Measurements from ENCODE around the gene ZNF618. TPM values are rescaled to one million over a fixed set of nuclear protein-coding genes. Genes with fewer than 3 reads are reported as not detected.

The ZNF618 gene
- total RNA-seq, 2 experiments from 2014 or later: not detected

DNA sequence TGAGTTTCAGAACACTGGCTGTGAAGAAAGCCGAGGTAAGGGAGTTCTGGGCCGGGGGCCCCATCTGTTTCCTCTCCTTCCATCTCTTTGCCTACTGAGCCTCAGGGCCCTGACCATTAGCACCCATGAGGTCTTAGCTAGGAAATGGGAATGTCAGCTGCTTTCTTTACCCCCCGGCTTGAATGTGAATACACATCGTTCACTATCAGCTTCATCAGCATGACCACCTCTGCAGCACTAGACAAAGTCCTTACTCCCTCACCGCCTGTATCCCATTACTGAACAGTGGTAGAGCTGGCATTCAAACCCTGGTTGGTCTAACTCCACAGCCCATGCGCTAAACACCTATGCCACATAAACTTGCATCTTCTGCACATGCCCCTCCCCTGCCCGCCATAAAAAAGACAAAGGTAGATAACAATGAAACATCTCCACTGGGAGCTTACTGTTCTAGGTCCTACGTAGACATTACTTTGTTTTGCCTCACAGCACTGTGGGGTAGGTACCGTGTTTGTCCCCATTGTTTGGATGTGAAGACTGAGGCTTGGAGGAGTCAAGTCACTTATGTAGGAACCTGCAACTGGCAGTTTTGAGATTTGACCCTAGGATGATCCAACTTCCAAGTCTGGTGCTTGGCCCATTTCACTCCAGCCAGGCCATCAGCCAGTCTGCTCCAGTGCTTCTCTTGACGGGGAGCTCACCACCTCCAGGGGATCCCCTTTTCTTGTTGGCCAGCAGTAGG, 108.7 kb downstream of the ZNF618 start:
- no peak for TF ChIP-seq EZH2phosphoT487 (IDR thresholded peaks at IDR 0.05; ENCODE audit: borderline replicate concordance, low read depth, low read length)
- TF ChIP-seq, protein P1, sequence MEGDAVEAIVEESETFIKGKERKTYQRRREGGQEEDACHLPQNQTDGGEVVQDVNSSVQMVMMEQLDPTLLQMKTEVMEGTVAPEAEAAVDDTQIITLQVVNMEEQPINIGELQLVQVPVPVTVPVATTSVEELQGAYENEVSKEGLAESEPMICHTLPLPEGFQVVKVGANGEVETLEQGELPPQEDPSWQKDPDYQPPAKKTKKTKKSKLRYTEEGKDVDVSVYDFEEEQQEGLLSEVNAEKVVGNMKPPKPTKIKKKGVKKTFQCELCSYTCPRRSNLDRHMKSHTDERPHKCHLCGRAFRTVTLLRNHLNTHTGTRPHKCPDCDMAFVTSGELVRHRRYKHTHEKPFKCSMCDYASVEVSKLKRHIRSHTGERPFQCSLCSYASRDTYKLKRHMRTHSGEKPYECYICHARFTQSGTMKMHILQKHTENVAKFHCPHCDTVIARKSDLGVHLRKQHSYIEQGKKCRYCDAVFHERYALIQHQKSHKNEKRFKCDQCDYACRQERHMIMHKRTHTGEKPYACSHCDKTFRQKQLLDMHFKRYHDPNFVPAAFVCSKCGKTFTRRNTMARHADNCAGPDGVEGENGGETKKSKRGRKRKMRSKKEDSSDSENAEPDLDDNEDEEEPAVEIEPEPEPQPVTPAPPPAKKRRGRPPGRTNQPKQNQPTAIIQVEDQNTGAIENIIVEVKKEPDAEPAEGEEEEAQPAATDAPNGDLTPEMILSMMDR (conservative IDR thresholded peaks at IDR 0.05; ENCODE audit: low read length): no peak

GRCh38 chr9:113985968-113986585, 110.0 kb downstream of the ZNF618 start:
- no peak overlapping the region for H3K4me3 ChIP-seq (ENCODE audit: low read depth, low read length, poor library complexity, severe bottlenecking)
- no peaks in the 10 kb centered on the region for H3K9me3 ChIP-seq (ENCODE audit: low read length)
- DNase-seq (ENCODE audit: low spot score): no peak
- H3K4me1 ChIP-seq (ENCODE audit: insufficient read depth, low read length, poor library complexity, severe bottlenecking): no peaks in the 10 kb centered on the region
- no peaks in the 10 kb centered on the region for H4K20me1 ChIP-seq (ENCODE audit: insufficient read depth, low read length)
- TF ChIP-seq, protein P1 (conservative IDR thresholded peaks at IDR 0.05; ENCODE audit: low read length): no peak
- no peaks in the 10 kb centered on the region for H3K79me2 ChIP-seq (ENCODE audit: insufficient read depth, low read depth, low read length)
- H3K9me2 ChIP-seq (ENCODE audit: insufficient read depth, low read length): no peaks in the 10 kb centered on the region
- H3K27ac ChIP-seq (ENCODE audit: low read depth, low read length, poor library complexity, severe bottlenecking): no peak overlapping the region
- no peak overlapping the region for H3K4me2 ChIP-seq (ENCODE audit: low read length)
- no peak overlapping the region for H2AFZ ChIP-seq (ENCODE audit: low read length)
- ChIA-PET CTCF (ENCODE audit: unreplicated experiment) (no interaction called here), POLR2A (no interaction called here)
- BruUV-seq (replicated peaks): no TSS peak
- intact Hi-C loops (cut with micrococcal nuclease; ENCODE audit: unreplicated experiment): no loop called here
- no peaks in the 10 kb centered on the region for H3K36me3 ChIP-seq (ENCODE audit: insufficient read depth, low read length)

More for the DNA sequence above, 108.7 kb downstream of the ZNF618 start:
- no peaks in the 10 kb centered on the region for H3K36me3 ChIP-seq (ENCODE audit: insufficient read depth, low read length)
- ChIA-PET CTCF (ENCODE audit: unreplicated experiment) (interaction anchor here (0.7 kb wide), 1 partner anchor 12 kb away, joined by 3 read pairs; no protein-coding TSS in a partner anchor), POLR2A (no interaction called here)
- no TSS peak for BruUV-seq (replicated peaks)
- H3K9me2 ChIP-seq (ENCODE audit: insufficient read depth, low read length): no peaks in the 10 kb centered on the region
- H3K4me3 ChIP-seq (ENCODE audit: low read depth, low read length, poor library complexity, severe bottlenecking): no peak overlapping the region
- no peaks in the 10 kb centered on the region for H3K79me2 ChIP-seq (ENCODE audit: insufficient read depth, low read depth, low read length)
- no peaks in the 10 kb centered on the region for H3K9me3 ChIP-seq (ENCODE audit: low read length)
- DNase-seq (ENCODE audit: low spot score): no peak
- intact Hi-C loops (cut with micrococcal nuclease; ENCODE audit: unreplicated experiment): no loop called here
- no peak overlapping the region for H3K27ac ChIP-seq (ENCODE audit: low read depth, low read length, poor library complexity, severe bottlenecking)
- no peak overlapping the region for H3K4me2 ChIP-seq (ENCODE audit: low read length)
- no peaks in the 10 kb centered on the region for H4K20me1 ChIP-seq (ENCODE audit: insufficient read depth, low read length)
- no peaks in the 10 kb centered on the region for H3K4me1 ChIP-seq (ENCODE audit: insufficient read depth, low read length, poor library complexity, severe bottlenecking)
- no peak overlapping the region for H2AFZ ChIP-seq (ENCODE audit: low read length)

DNA sequence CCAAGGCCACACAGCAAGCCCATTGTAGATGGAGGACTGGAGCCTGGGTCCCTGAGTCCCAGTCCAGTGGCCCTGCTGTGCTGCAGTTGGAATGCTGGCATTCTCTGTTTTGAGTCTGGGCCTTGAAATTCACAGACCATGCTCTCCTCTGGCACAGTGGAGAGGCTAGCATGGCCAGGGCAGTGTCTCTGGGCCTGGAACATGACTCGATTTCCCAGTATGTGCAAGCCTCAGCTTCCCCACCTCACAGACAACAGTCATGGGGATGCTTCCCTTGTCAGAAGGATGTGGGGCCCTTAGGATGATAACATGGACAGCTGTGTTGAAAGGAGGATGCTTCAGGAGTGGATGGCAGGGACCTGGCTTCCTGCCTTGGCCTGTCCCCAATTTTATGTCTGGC, 110.8 kb downstream of the ZNF618 start:
- Histone ChIP-seq H3K9me3 (ENCODE audit: low read length) (no peaks in the 10 kb centered on the region), H3K27ac (ENCODE audit: low read depth, low read length, poor library complexity, severe bottlenecking) (no peak overlapping the region), H3K9me2 (ENCODE audit: insufficient read depth, low read length) (no peaks in the 10 kb centered on the region), H3K36me3 (ENCODE audit: insufficient read depth, low read length) (no peaks in the 10 kb centered on the region), H2AFZ (ENCODE audit: low read length) (no peak overlapping the region), H3K4me1 (ENCODE audit: insufficient read depth, low read length, poor library complexity, severe bottlenecking) (no peaks in the 10 kb centered on the region), H4K20me1 (ENCODE audit: insufficient read depth, low read length) (no peaks in the 10 kb centered on the region), H3K79me2 (ENCODE audit: insufficient read depth, low read depth, low read length) (no peaks in the 10 kb centered on the region), H3K4me3 (ENCODE audit: low read depth, low read length, poor library complexity, severe bottlenecking) (no peak overlapping the region), H3K4me2 (ENCODE audit: low read length) (no peak overlapping the region)
- ChIA-PET CTCF (ENCODE audit: unreplicated experiment) (no interaction called here), POLR2A (no interaction called here)
- DNase-seq (ENCODE audit: low spot score): no peak
- no TSS peak for BruUV-seq (replicated peaks)
- TF ChIP-seq, protein P1 (conservative IDR thresholded peaks at IDR 0.05; ENCODE audit: low read length): no peak
- TF ChIP-seq EZH2phosphoT487 (IDR thresholded peaks at IDR 0.05; ENCODE audit: borderline replicate concordance, low read depth, low read length): no peak
- intact Hi-C loops (cut with micrococcal nuclease; ENCODE audit: unreplicated experiment): no loop called here
